ENCODE results near the gene APBB1IP. TPM values are rescaled to one million over a fixed set of nuclear protein-coding genes. Genes with fewer than 3 reads are reported as not detected.

APBB1IP gene
- total RNA-seq, 2 donors from 2014 or later: 44.1 to 49.7 TPM

- Mint-ChIP-seq H3K4me1 (ENCODE audit: low read depth) (no peaks in the 10 kb centered on the region), H3K27me3 (ENCODE audit: low read depth) (no peaks in the 10 kb centered on the region), H3K4me3 (no peak overlapping the region), H3K27ac (no peak overlapping the region), H3K9me3 (no peaks in the 10 kb centered on the region), H3K36me3 (ENCODE audit: insufficient read depth in 2 of 2) (no peaks in the 10 kb centered on the region)
- ATAC-seq (replicated peaks in 1 of 2) (no peak), DNase-seq (no peak)
Measured at GRCh38 chr10:26612151-26612915, 174.2 kb downstream of the APBB1IP start.

Other genes with a start within 250 kb of the APBB1IP start
- not detected for gene GAD2, start 221.6 kb upstream of the APBB1IP start, total RNA-seq